ENCODE measurements around the gene PACSIN2. TPM values are rescaled to one million over a fixed set of nuclear protein-coding genes. Genes with fewer than 3 reads are reported as not detected.

The PACSIN2 gene
- total and polyA plus RNA-seq, 2 experiments from 2014 or later = 23.5 to 57.3 TPM

GRCh38 chr22:42871146-42872050, 143.6 kb downstream of the PACSIN2 start (continued):
- TF ChIP-seq, protein P1, sequence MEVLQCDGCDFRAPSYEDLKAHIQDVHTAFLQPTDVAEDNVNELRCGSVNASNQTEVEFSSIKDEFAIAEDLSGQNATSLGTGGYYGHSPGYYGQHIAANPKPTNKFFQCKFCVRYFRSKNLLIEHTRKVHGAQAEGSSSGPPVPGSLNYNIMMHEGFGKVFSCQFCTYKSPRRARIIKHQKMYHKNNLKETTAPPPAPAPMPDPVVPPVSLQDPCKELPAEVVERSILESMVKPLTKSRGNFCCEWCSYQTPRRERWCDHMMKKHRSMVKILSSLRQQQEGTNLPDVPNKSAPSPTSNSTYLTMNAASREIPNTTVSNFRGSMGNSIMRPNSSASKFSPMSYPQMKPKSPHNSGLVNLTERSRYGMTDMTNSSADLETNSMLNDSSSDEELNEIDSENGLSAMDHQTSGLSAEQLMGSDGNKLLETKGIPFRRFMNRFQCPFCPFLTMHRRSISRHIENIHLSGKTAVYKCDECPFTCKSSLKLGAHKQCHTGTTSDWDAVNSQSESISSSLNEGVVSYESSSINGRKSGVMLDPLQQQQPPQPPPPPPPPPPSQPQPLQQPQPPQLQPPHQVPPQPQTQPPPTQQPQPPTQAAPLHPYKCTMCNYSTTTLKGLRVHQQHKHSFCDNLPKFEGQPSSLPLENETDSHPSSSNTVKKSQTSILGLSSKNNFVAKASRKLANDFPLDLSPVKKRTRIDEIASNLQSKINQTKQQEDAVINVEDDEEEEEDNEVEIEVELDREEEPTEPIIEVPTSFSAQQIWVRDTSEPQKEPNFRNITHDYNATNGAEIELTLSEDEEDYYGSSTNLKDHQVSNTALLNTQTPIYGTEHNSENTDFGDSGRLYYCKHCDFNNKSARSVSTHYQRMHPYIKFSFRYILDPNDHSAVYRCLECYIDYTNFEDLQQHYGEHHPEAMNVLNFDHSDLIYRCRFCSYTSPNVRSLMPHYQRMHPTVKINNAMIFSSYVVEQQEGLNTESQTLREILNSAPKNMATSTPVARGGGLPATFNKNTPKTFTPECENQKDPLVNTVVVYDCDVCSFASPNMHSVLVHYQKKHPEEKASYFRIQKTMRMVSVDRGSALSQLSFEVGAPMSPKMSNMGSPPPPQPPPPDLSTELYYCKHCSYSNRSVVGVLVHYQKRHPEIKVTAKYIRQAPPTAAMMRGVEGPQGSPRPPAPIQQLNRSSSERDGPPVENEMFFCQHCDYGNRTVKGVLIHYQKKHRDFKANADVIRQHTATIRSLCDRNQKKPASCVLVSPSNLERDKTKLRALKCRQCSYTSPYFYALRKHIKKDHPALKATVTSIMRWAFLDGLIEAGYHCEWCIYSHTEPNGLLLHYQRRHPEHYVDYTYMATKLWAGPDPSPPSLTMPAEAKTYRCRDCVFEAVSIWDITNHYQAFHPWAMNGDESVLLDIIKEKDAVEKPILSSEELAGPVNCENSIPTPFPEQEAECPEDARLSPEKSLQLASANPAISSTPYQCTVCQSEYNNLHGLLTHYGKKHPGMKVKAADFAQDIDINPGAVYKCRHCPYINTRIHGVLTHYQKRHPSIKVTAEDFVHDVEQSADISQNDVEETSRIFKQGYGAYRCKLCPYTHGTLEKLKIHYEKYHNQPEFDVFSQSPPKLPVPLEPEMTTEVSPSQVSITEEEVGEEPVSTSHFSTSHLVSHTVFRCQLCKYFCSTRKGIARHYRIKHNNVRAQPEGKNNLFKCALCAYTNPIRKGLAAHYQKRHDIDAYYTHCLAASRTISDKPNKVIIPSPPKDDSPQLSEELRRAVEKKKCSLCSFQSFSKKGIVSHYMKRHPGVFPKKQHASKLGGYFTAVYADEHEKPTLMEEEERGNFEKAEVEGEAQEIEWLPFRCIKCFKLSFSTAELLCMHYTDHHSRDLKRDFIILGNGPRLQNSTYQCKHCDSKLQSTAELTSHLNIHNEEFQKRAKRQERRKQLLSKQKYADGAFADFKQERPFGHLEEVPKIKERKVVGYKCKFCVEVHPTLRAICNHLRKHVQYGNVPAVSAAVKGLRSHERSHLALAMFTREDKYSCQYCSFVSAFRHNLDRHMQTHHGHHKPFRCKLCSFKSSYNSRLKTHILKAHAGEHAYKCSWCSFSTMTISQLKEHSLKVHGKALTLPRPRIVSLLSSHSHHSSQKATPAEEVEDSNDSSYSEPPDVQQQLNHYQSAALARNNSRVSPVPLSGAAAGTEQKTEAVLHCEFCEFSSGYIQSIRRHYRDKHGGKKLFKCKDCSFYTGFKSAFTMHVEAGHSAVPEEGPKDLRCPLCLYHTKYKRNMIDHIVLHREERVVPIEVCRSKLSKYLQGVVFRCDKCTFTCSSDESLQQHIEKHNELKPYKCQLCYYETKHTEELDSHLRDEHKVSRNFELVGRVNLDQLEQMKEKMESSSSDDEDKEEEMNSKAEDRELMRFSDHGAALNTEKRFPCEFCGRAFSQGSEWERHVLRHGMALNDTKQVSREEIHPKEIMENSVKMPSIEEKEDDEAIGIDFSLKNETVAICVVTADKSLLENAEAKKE (CRISPR knock-in tag; IDR thresholded peaks at IDR 0.05) = no peak
- TF ChIP-seq CREB1 (CRISPR knock-in tag; IDR thresholded peaks at IDR 0.05; ENCODE audit: low read depth) = no peak
- no peak for TF ChIP-seq EZH2 (IDR thresholded peaks at IDR 0.05; ENCODE audit: low read depth, unreplicated experiment)

- Mint-ChIP-seq H3K4me3 (no peak overlapping the region), H3K27me3 (ENCODE audit: insufficient read depth, low read depth, poor library complexity) (peaks cover 18% of the 10 kb centered on the region), H3K4me1 (peaks cover 3% of the 10 kb centered on the region; the same call in 1 of the 3 replicates), H3K9me3 (no peaks in the 10 kb centered on the region), H3K36me3 (ENCODE audit: low read depth) (peaks cover 4% of the 10 kb centered on the region; the same call in 1 of the 3 replicates), H3K27ac (0 out of 2 replicates have a peak overlapping the region, but pooled peaks have one; percentile 31)
- H3K27me3 ChIP-seq (ENCODE audit: insufficient read depth) = no peaks in the 10 kb centered on the region
- H4K20me1 ChIP-seq (replicated peaks; ENCODE audit: insufficient read depth) = no peaks in the 10 kb centered on the region
- DNase-seq (ENCODE audit: low spot score) (no peak), ATAC-seq (no peak)
- H3K27ac ChIP-seq (ENCODE audit: low read depth) = no peak overlapping the region
- peaks cover 8% of the 10 kb centered on the region; the same call in 1 of the 2 replicates for H3K36me3 ChIP-seq (ENCODE audit: insufficient read depth)
- no peak overlapping the region for H3K4me3 ChIP-seq
- no peaks in the 10 kb centered on the region for H3K79me2 ChIP-seq (replicated peaks; ENCODE audit: insufficient read depth)
- no peak overlapping the region for H2AFZ ChIP-seq
- no peaks in the 10 kb centered on the region for H3K9me2 ChIP-seq (ENCODE audit: insufficient read depth)
- no peaks in the 10 kb centered on the region for H3K4me1 ChIP-seq (ENCODE audit: insufficient read depth)
- no peak overlapping the region for H3K4me2 ChIP-seq
- H3F3A ChIP-seq (replicated peaks; ENCODE audit: low read depth) = no peaks in the 10 kb centered on the region
- TF ChIP-seq, protein P2, sequence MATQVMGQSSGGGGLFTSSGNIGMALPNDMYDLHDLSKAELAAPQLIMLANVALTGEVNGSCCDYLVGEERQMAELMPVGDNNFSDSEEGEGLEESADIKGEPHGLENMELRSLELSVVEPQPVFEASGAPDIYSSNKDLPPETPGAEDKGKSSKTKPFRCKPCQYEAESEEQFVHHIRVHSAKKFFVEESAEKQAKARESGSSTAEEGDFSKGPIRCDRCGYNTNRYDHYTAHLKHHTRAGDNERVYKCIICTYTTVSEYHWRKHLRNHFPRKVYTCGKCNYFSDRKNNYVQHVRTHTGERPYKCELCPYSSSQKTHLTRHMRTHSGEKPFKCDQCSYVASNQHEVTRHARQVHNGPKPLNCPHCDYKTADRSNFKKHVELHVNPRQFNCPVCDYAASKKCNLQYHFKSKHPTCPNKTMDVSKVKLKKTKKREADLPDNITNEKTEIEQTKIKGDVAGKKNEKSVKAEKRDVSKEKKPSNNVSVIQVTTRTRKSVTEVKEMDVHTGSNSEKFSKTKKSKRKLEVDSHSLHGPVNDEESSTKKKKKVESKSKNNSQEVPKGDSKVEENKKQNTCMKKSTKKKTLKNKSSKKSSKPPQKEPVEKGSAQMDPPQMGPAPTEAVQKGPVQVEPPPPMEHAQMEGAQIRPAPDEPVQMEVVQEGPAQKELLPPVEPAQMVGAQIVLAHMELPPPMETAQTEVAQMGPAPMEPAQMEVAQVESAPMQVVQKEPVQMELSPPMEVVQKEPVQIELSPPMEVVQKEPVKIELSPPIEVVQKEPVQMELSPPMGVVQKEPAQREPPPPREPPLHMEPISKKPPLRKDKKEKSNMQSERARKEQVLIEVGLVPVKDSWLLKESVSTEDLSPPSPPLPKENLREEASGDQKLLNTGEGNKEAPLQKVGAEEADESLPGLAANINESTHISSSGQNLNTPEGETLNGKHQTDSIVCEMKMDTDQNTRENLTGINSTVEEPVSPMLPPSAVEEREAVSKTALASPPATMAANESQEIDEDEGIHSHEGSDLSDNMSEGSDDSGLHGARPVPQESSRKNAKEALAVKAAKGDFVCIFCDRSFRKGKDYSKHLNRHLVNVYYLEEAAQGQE (IDR thresholded peaks at IDR 0.05; ENCODE audit: unreplicated experiment) = no peak
- TF ChIP-seq JUNB (IDR thresholded peaks at IDR 0.05; ENCODE audit: unreplicated experiment) (no peak), STAT1 (IDR thresholded peaks at IDR 0.05; ENCODE audit: unreplicated experiment) (no peak), ZNF114 (CRISPR knock-in tag; IDR thresholded peaks at IDR 0.05) (no peak), CREB1 (CRISPR knock-in tag; IDR thresholded peaks at IDR 0.05; ENCODE audit: low read depth) (no peak), POLR2AphosphoS5 (IDR thresholded peaks at IDR 0.05; ENCODE audit: low read depth) (no peak), EZH2 (IDR thresholded peaks at IDR 0.05; ENCODE audit: low read depth, unreplicated experiment) (no peak), EZH2phosphoT487 (IDR thresholded peaks at IDR 0.05; ENCODE audit: unreplicated experiment) (no peak), ZNF331 (CRISPR knock-in tag; IDR thresholded peaks at IDR 0.05; ENCODE audit: low read depth) (no peak), ETS1 (IDR thresholded peaks at IDR 0.05) (no peak)
These were observed 145.0 kb downstream of the PACSIN2 start for GRCh38 chr22:42869888-42870480.

Data from GM23338 (cell line).